ENCODE measurements around the gene NKX3-2.

DNA sequence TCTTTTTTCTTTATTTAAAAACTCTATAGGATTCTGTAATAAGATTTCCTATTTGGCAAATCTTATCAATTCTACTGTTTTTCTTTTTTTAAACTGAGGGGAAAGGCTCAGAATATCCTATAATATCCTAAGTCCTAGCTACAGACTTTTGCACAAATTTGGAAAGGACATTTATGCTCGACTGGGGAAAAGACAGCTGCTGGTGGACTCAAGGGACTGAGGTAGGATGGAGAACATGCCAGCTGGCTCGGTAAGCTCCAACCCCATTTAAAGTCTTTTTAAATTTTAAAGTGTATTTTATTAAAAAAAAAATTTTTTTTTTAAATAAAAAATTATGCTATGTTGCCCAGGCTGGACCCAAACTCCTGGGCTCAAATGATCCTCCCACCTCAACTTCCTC is 46.5 kb upstream of the NKX3-2 start:
- TF ChIP-seq, protein P1, sequence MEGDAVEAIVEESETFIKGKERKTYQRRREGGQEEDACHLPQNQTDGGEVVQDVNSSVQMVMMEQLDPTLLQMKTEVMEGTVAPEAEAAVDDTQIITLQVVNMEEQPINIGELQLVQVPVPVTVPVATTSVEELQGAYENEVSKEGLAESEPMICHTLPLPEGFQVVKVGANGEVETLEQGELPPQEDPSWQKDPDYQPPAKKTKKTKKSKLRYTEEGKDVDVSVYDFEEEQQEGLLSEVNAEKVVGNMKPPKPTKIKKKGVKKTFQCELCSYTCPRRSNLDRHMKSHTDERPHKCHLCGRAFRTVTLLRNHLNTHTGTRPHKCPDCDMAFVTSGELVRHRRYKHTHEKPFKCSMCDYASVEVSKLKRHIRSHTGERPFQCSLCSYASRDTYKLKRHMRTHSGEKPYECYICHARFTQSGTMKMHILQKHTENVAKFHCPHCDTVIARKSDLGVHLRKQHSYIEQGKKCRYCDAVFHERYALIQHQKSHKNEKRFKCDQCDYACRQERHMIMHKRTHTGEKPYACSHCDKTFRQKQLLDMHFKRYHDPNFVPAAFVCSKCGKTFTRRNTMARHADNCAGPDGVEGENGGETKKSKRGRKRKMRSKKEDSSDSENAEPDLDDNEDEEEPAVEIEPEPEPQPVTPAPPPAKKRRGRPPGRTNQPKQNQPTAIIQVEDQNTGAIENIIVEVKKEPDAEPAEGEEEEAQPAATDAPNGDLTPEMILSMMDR (IDR thresholded peaks at IDR 0.05) = no peak
- TF ChIP-seq ZFX (IDR thresholded peaks at IDR 0.05; ENCODE audit: borderline replicate concordance) = no peak
